GM21825 (cell line): Measurements from ENCODE around the gene COTL1.

ENCODE experiments used
- ATAC-seq: cut with Tn5 transposase; IDR thresholded peaks from one replicate; pipeline ENCODE4 v1.9.1; 2021; ENCODE audit warnings: mild to moderate bottlenecking, moderate library complexity; ENCODE audit not compliant: unreplicated experiment

COTL1 gene

GRCh38 chr16:84597931-84598351 lies 19.9 kb downstream of the COTL1 start:
- no peak for ATAC-seq

- no peak for ATAC-seq
These were observed 20.4 kb downstream of the COTL1 start for GRCh38 chr16:84597528-84597896.

- no peak for ATAC-seq
These were observed 20.9 kb downstream of the COTL1 start for GRCh38 chr16:84596801-84597527.

- ATAC-seq, result no peak
These were observed 21.7 kb downstream of the COTL1 start for GRCh38 chr16:84596161-84596560.

GRCh38 chr16:84595052-84595481 lies 22.8 kb downstream of the COTL1 start:
- no peak for ATAC-seq

- ATAC-seq, result no peak
These were observed 23.2 kb downstream of the COTL1 start for GRCh38 chr16:84594725-84595038.

GRCh38 chr16:84593825-84594724 lies 23.8 kb downstream of the COTL1 start:
- ATAC-seq, result peak; percentile 81

- ATAC-seq, result no peak
These were observed 25.2 kb downstream of the COTL1 start for GRCh38 chr16:84592718-84593117.

GRCh38 chr16:84589975-84590719 lies 27.7 kb downstream of the COTL1 start:
- ATAC-seq, result no peak

- no peak for ATAC-seq
These were observed 28.9 kb downstream of the COTL1 start for GRCh38 chr16:84588991-84589390.

- peak; percentile 52 for ATAC-seq
These were observed 32.0 kb downstream of the COTL1 start for GRCh38 chr16:84585886-84586285.

GRCh38 chr16:84585467-84585866 lies 32.4 kb downstream of the COTL1 start:
- ATAC-seq, result no peak

- no peak for ATAC-seq
These were observed 33.2 kb downstream of the COTL1 start for GRCh38 chr16:84584678-84585077.

GRCh38 chr16:84583995-84584394 lies 33.9 kb downstream of the COTL1 start:
- ATAC-seq, result no peak

- ATAC-seq, result no peak
These were observed 34.8 kb downstream of the COTL1 start for GRCh38 chr16:84582958-84583516.

GRCh38 chr16:84581158-84581557 lies 36.7 kb downstream of the COTL1 start:
- no peak for ATAC-seq

GRCh38 chr16:84579936-84580335 lies 37.9 kb downstream of the COTL1 start:
- ATAC-seq, result no peak

- ATAC-seq, result no peak
These were observed 39.2 kb downstream of the COTL1 start for GRCh38 chr16:84578538-84579126.

GRCh38 chr16:84577034-84577803 lies 40.7 kb downstream of the COTL1 start:
- ATAC-seq, result no peak

GRCh38 chr16:84575914-84576313 lies 42.0 kb downstream of the COTL1 start:
- ATAC-seq, result no peak
